Retinal pigment epithelial cell (primary cell): ENCODE measurements around the gene STAT3.
"Not testable (repeated sequence)": the region's sequence is repeated elsewhere in the genome, so short reads cannot be mapped to it uniquely, and the experiment has no call there.

Experiments
- DNase-seq: peaks from one replicate; pipeline ENCODE4 v3.0.0-alpha.2; 2010; ENCODE audit warnings: low read depth
- H3K4me3 ChIP-seq: 2 replicates; pipeline ENCODE4 v1.5.1; 2011; ENCODE audit warnings: mild to moderate bottlenecking, low read length, control low read depth, moderate library complexity
- CTCF ChIP-seq: conservative IDR thresholded peaks from 2 replicates; pipeline ENCODE4 v1.5.1; 2011; ENCODE audit warnings: low read depth, low read length, control low read depth, inconsistent platforms

Gene STAT3

GRCh38 chr17:42407289-42407836 lies 19.1 kb upstream of the STAT3 start:
- DNase-seq: peak; percentile 67
- TF ChIP-seq CTCF: no peak
- H3K4me3 ChIP-seq: no peak overlapping the region

GRCh38 chr17:42406615-42407288 lies 18.5 kb upstream of the STAT3 start:
- H3K4me3 ChIP-seq: no peak overlapping the region

GRCh38 chr17:42405963-42406495 lies 17.8 kb upstream of the STAT3 start:
- peak; percentile 15 for DNase-seq
- no peak overlapping the region for H3K4me3 ChIP-seq
- TF ChIP-seq CTCF: peak; percentile 88

More at GRCh38 chr17:42406615-42407288, 18.5 kb upstream of the STAT3 start:
- no peak for TF ChIP-seq CTCF
- DNase-seq: no peak

GRCh38 chr17:42405076-42405475 lies 16.8 kb upstream of the STAT3 start:
- DNase-seq: no peak
- no peak overlapping the region for H3K4me3 ChIP-seq

GRCh38 chr17:42404326-42405055 lies 16.2 kb upstream of the STAT3 start:
- H3K4me3 ChIP-seq: no peak overlapping the region
- DNase-seq: no peak
- TF ChIP-seq CTCF: no peak

More at GRCh38 chr17:42405076-42405475, 16.8 kb upstream of the STAT3 start:
- TF ChIP-seq CTCF: no peak

- H3K4me3 ChIP-seq: no peak overlapping the region
- no peak for DNase-seq
- TF ChIP-seq CTCF: peak; percentile 18
Measured at GRCh38 chr17:42403150-42403549, 14.9 kb upstream of the STAT3 start.

GRCh38 chr17:42402117-42402516 lies 13.9 kb upstream of the STAT3 start:
- H3K4me3 ChIP-seq: no peak overlapping the region
- DNase-seq: no peak
- TF ChIP-seq CTCF: no peak

GRCh38 chr17:42400844-42401375 lies 12.7 kb upstream of the STAT3 start:
- not testable (repeated sequence) for H3K4me3 ChIP-seq, DNase-seq
